Measurements from ENCODE around the gene MOB3A.

- TF ChIP-seq CTCF (IDR thresholded peaks at IDR 0.05): no peak
- TF ChIP-seq POLR2A (IDR thresholded peaks at IDR 0.05): no peak
These were observed 56.8 kb downstream of the MOB3A start for GRCh38 chr19:2039089-2039958.

Data from body of pancreas (tissue), 4 donors.